NK-92 treated with Interleukin-12 subunit alpha and Interleukin-12 subunit beta, amount 100 ng/mL, for 24 hours (cell line): ENCODE measurements around the gene KIF25.

Source experiments
- DNase-seq: peaks from one replicate; lab custom pipeline; 2025; lab: John Stamatoyannopoulos, UW

The KIF25 gene

GRCh38 chr6:168037242-168037641 is 39.8 kb downstream of the KIF25 start:
- DNase-seq: no peak

GRCh38 chr6:168037856-168038255 is 40.4 kb downstream of the KIF25 start:
- DNase-seq: no peak

- DNase-seq: no peak
These were observed 41.2 kb downstream of the KIF25 start for GRCh38 chr6:168038576-168039140.

DNA sequence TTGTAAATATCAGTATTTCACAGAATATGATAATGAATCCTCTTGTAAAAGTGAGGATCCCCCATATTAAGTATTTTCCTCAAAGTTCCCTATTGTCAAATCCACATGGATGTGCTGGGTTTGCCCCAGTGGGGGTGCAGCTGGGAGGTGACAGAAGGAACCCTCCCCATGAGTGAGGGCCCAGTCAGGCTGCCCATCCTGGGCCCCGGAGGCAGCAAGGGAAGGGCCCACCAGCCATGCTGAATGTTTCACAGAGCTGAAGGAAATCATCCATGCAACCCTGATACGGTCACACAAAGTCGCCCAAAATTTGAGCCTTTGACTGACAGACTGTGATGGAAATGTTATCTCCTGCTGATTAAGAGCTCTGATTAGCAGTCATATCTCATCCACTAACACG is 41.8 kb downstream of the KIF25 start:
- DNase-seq: no peak

GRCh38 chr6:168039849-168040248 is 42.4 kb downstream of the KIF25 start:
- DNase-seq: no peak

DNA sequence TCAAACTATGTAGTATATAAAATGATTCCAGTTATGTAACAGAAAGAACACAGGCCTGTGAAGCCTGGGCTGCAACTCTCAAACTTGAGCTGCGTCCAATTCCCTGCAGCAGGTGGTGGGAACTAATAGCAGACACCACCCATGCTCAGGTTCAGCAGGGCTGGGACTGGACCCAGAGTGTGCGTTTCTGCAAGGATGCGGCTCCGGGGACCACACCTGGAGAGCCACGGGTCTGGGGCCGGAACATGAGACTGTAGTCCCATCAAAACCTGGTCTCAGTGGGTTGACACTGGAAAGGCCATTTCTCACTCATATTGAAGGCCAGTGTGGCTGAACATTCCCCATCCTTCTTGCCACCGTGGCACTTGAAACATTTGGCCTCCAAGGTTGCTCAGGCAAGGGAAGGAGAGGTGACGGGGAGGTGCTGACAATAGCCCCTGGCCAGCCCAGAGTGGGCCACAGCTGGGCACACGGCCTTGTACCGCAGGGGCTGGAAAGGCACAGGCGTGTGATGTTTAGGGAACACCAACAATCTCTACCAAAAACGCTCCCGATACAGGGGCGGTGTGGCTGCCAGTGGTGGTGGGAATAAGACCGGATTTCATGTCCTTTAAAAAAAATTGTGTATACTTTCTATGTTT is 43.5 kb downstream of the KIF25 start:
- no peak for DNase-seq

DNA sequence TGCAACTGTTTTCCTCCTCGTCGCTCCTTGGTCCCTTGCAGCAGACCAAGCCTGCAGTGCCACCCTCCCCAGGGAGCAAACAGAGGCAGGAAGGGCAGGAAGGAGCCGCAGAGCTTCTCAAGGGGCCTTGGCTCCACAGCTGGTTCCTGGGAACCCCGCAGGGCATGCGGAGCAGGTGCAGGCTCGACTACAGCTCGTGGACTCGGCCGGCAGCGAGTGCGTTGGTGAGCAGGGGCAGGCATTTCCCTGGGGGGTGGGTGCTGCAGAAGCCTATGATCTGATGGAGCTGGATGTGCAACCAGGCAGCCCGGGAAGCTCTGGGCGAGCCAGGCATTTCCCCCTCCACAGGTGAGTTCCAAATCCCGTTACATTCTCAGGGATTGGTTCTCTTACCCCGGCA is 44.5 kb downstream of the KIF25 start:
- DNase-seq: no peak

- DNase-seq: no peak
These were observed 45.1 kb downstream of the KIF25 start for GRCh38 chr6:168042426-168043192.

GRCh38 chr6:168043193-168043847 is 45.8 kb downstream of the KIF25 start:
- DNase-seq: no peak

DNA sequence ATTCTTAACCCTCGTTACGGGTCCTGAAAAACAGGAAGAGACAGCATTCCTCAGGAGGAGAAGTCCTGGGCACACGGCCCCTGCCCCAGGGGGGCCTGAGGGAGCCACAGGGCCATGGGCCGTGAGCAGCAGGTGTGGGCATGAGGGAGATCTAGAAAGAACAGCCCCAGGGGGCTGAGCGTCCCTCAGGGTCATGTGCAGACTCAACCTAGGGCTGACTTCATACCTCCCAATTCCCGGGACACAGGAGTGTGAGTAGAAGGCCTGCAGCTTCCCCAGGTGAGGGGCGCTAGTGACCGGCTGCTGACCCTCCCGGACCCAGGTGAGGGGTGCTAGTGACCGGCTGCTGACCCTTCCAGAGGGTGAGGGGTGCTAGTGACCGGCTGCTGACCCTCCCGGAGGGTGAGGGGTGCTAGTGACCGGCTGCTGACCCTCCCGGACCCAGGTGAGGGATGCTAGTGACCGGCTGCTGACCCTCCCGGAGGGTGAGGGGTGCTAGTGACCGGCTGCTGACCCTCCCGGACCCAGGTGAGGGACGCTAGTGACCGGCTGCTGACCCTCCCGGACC is 46.5 kb downstream of the KIF25 start:
- no peak for DNase-seq

DNA sequence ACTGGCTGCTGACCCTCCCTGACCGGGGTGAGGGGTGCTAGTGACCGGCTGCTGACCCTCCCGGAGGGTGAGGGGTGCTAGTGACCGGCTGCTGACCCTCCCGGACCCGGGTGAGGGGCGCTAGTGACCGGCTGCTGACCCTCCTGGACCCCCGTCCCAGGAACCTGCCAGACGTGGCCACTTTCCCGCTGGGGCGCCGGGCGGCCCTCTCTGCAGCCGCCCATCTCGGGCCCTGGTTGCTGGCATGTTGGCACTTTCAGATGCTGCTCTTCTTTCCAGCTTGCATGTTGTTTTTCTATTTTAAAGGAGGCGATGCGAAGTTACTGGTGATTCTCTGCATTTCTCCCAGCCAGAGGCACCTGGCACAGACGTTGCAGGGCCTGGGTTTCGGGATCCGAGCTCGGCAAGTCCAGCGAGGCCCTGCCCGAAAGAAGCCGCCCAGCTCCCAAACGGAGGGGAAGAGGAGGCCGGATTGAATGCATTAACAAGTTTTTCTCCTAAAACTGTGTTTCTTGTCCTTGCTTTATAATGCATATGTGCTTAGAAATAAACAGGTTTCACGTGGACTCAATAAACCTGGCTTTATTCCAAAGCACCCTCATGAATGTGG is 47.2 kb downstream of the KIF25 start:
- no peak for DNase-seq

DNA sequence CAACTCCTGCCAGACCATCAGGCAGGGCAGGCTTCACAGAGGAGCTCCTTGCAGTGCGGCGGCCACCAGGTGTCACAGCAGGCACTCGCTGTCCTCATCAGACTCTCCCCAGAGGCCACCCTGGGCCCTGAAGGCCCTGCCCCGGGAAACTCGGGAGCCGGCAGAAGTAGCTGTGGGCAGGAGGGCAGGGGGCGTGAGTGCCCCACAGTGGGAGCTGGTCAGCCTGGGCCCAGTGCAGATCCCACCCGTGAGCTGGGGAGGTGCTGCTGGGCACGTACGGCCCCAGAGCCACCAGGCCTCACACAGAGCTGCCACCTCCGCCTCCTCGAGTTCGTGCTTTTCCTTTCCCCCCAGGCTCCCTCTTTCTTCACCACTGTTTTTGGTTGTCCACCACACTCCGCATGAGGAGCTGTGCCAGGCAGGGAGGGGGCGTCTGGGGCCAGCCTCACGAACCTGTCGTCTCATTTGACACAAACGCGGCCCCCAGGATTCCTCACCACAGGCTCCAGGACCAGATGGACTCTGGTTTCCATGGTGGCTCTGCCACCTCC is 47.7 kb downstream of the KIF25 start:
- DNase-seq: no peak

- DNase-seq: no peak
These were observed 48.5 kb downstream of the KIF25 start for GRCh38 chr6:168045706-168046620.

GRCh38 chr6:168046696-168047095 is 49.2 kb downstream of the KIF25 start:
- no peak for DNase-seq

DNA sequence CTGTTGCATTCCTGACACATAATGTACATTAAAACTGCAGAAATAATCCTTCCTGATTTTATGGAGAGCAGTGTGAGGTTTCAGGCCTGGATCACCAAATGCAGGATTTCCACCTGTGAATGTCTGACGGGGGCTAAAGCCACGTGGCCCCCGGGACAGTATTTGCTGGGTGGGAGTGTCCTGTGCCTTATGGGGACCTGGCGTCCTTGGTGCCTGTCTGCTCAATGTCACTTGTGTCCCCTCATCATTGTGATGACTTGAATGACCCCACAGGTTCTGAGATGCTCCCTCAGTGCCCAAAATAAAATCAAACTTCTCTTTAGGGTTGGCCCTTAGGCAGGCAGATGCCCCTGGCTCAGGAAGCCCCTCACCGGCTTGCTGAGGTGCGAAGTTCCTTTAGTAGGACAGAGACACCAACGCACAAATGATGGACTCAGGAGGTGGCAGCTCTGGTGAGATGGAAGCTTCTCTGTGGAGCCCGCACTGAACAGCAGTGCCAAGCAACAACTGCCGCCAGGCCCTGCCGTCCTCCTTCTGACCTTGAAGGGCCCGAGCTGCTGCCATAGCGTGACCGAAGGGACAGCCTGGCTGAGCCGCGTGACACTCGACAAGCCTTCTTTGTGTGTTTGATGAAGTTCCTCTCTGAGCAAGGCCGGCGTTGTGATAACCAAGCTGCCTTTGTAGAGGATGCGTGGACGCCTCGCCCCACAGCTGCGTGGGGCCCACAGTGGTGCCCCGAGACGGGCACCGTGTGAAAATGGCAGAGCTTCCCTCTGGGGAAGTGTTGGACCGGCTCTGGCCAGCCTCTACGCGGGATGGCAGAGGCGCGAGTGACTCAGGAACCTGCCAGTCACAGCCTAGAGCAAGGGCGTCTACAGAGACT is 50.6 kb downstream of the KIF25 start:
- DNase-seq: no peak

DNA sequence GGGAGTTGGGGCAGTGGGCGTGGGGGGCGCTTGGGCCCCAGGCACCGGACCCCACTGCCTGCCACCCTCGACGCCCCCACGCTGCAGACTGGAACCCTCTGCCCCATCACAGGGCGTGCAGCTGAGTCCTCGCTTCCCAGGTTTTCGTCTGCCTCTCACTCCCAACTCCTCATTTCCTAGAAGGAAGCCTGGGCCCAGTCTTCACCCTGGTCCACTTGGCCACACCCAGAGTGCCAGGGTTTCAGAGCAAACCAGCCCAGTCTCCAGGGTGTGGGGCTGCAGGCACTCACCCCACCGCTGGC is 51.2 kb downstream of the KIF25 start:
- DNase-seq: no peak

- no peak for DNase-seq
These were observed 51.8 kb downstream of the KIF25 start for GRCh38 chr6:168049277-168049676.

DNA sequence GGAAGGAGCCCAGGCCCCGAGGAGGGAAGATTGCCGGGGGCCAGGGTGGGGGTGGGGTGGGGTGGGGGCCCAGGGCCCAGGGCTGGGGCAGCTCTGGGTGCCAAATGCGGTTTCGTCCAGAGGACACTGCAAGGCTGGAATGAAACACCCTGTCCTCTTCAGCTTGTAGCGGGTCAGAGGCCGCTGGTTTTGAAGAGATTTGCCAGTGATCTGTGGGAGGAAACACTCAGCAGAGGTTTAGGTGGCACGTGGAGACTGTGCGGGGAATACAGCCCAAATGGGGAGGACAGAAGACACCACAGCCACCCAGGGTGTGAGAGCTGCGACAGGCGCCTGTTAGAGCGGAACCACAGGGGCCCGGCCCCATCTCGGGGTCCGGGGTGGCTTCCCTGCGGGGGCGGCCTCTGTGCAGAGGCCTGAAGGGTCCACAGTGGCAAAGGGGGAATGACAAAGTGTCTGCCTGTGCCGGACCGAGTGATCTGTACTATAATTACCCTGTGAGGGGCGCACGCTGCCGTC is 52.3 kb downstream of the KIF25 start:
- no peak for DNase-seq

GRCh38 chr6:168050225-168050880 is 52.9 kb downstream of the KIF25 start:
- DNase-seq: no peak
